ENCODE data around the gene PCDHGB5.

- TF ChIP-seq TAF1 (IDR thresholded peaks at IDR 0.05; ENCODE audit: borderline replicate concordance, low read depth, low read length), result no peak
- no peak for TF ChIP-seq POLR2A (IDR thresholded peaks at IDR 0.05; ENCODE audit: low read depth, low read length)
These were observed 23.1 kb upstream of the PCDHGB5 start for GRCh38 chr5:141374627-141375026.
